HepG2 (cell line): Measurements from ENCODE around the gene OLFM2. TPM values are rescaled to one million over a fixed set of nuclear protein-coding genes. Genes with fewer than 3 reads are reported as not detected.

ENCODE experiments used
- ATM ChIP-seq: fragments of 450-650 bp; IDR thresholded peaks from 2 replicates; pipeline ENCODE4 v1.7.1; 2017; ENCODE audit warnings: mild to moderate bottlenecking, borderline replicate concordance
- GABPB1 ChIP-seq: IDR thresholded peaks from 2 replicates; pipeline ENCODE4 v1.6.1; 2016; ENCODE audit warnings: mild to moderate bottlenecking, missing genetic modification reagents, moderate library complexity, missing compliant biosample characterization
- KLF13 ChIP-seq: sonication (generic); formaldehyde crosslinking; IDR thresholded peaks from 2 replicates; pipeline ENCODE4 v1.4.0; 2020; ENCODE audit warnings: mild to moderate bottlenecking, missing genetic modification reagents
- MATR3 ChIP-seq: sonication (generic); formaldehyde crosslinking; IDR thresholded peaks from 2 replicates; pipeline ENCODE4 v1.4.0; 2020; ENCODE audit warnings: missing genetic modification reagents
- MAX ChIP-seq: IDR thresholded peaks from 2 replicates; pipeline ENCODE4 v1.6.1; 2012; ENCODE audit warnings: inconsistent platforms
- MLXIP ChIP-seq: sonication (generic); formaldehyde crosslinking; IDR thresholded peaks from 2 replicates; pipeline ENCODE4 v1.9.0; 2021; ENCODE audit warnings: missing genetic modification reagents, borderline replicate concordance
- MTF1 ChIP-seq: sonication (generic); formaldehyde crosslinking; IDR thresholded peaks from 2 replicates; pipeline ENCODE4 v1.5.0; 2020; ENCODE audit warnings: missing genetic modification reagents
- NCOA5 ChIP-seq: sonication (generic); formaldehyde crosslinking; IDR thresholded peaks from 2 replicates; pipeline ENCODE4 v1.4.0; 2020; ENCODE audit warnings: missing genetic modification reagents
- NFE2 ChIP-seq: sonication (generic); formaldehyde crosslinking; IDR thresholded peaks from 2 replicates; pipeline ENCODE4 v1.4.0; 2020; ENCODE audit warnings: missing genetic modification reagents
- NFRKB ChIP-seq: fragments of 450-650 bp; IDR thresholded peaks from 2 replicates; pipeline ENCODE4 v1.6.1; 2017
- PRPF4 ChIP-seq: fragments of 200-400 bp; formaldehyde crosslinking; IDR thresholded peaks from 2 replicates; pipeline ENCODE4 v1.6.1; 2016; ENCODE audit warnings: low read length, low read depth; ENCODE audit not compliant: poor library complexity, severe bottlenecking
- RFXANK ChIP-seq: IDR thresholded peaks from 2 replicates; pipeline ENCODE4 v1.6.1; 2016
- SPEN ChIP-seq: sonication (generic); formaldehyde crosslinking; IDR thresholded peaks from 2 replicates; pipeline ENCODE4 v1.5.1; 2020; ENCODE audit warnings: low read depth, mild to moderate bottlenecking, missing genetic modification reagents
- STAT6 ChIP-seq: sonication (generic); formaldehyde crosslinking; IDR thresholded peaks from 2 replicates; pipeline ENCODE4 v1.4.0; 2020; ENCODE audit warnings: missing genetic modification reagents, mild to moderate bottlenecking, borderline replicate concordance
- SUZ12 ChIP-seq: fragments of 150-350 bp; IDR thresholded peaks from 2 replicates; pipeline ENCODE4 v1.6.1; 2014; ENCODE audit warnings: low read depth, low read length
- ZFP36 ChIP-seq: fragments of 150-350 bp; IDR thresholded peaks from 2 replicates; pipeline ENCODE4 v1.6.1; 2018; ENCODE audit warnings: borderline replicate concordance, low read length, low read depth; ENCODE audit not compliant: partially characterized antibody
- ZFP41 ChIP-seq: sonication (generic); formaldehyde crosslinking; IDR thresholded peaks from 2 replicates; pipeline ENCODE4 v1.4.0; 2020; ENCODE audit warnings: mild to moderate bottlenecking, missing genetic modification reagents, borderline replicate concordance
- ZMAT5 ChIP-seq: sonication (generic); formaldehyde crosslinking; IDR thresholded peaks from 2 replicates; pipeline ENCODE4 v1.5.0; 2020; ENCODE audit warnings: mild to moderate bottlenecking, low read depth, missing genetic modification reagents, borderline replicate concordance
- ZNF180 ChIP-seq: sonication (generic); formaldehyde crosslinking; IDR thresholded peaks from 2 replicates; pipeline ENCODE4 v1.4.0; 2020; ENCODE audit warnings: low read depth, missing genetic modification reagents, borderline replicate concordance
- ZNF510 ChIP-seq: sonication (generic); formaldehyde crosslinking; IDR thresholded peaks from 2 replicates; pipeline ENCODE4 v1.4.0; 2020; ENCODE audit warnings: low read depth, mild to moderate bottlenecking, missing genetic modification reagents
- ZNF607 ChIP-seq: sonication (generic); formaldehyde crosslinking; IDR thresholded peaks from 2 replicates; pipeline ENCODE4 v1.5.1; 2020; ENCODE audit warnings: missing genetic modification reagents, mild to moderate bottlenecking, borderline replicate concordance
- ZNF629 ChIP-seq: sonication (generic); formaldehyde crosslinking; conservative IDR thresholded peaks from 2 replicates; pipeline ENCODE4 v1.5.0; 2020; ENCODE audit warnings: missing genetic modification reagents
- ZNF639 ChIP-seq: conservative IDR thresholded peaks from 2 replicates; pipeline ENCODE4 v1.6.1; 2018; ENCODE audit warnings: missing genetic modification reagents
- polyA plus RNA-seq, 8 experiments: library from polyadenylated mRNA; depleted of rRNA in 3 of 8; stranded (reverse) in 7 of 8; unstranded in 1 of 8; fragments of >200 nt; fragmentation: Illumina TruSeq in 4 of 8; extraction: Trizol in 4 of 8; gene quantifications; 2 replicates each; pipeline versions ENCODE4 v1.2.1 to v1.2.3, GENCODE V29; 2011 to 2016; ENCODE audit warnings: low read depth in 4 of 8, missing spikeins in 1 of 8, mixed read lengths in 1 of 8; ENCODE audit not compliant: insufficient read depth in 1 of 8
- total RNA-seq, 5 experiments: library from RNA; depleted of rRNA; stranded (reverse); fragments of >200 nt; fragmentation: Illumina TruSeq; extraction: Trizol; gene quantifications; 2 replicates each; pipeline ENCODE4 v1.2.3, GENCODE V29; 2016; ENCODE audit warnings: low read depth in 1 of 5

Gene OLFM2
- total and polyA plus RNA-seq, 2 of the 13 experiments (the other 11 are each of a cell fraction or from before 2014, with no cell fraction given) = 0.20 to 0.51 TPM

GRCh38 chr19:9818734-9819595, 117.3 kb downstream of the OLFM2 start, which contains the start of gene FBXL12 (continued):
- no peak for TF ChIP-seq ZMAT5 (CRISPR knock-in tag)
- peak; percentile 56; the same call in 1 of the 2 replicates for TF ChIP-seq ZNF510 (CRISPR knock-in tag)
- TF ChIP-seq MTF1 (CRISPR knock-in tag) = no peak
- TF ChIP-seq MLXIP (CRISPR knock-in tag) = no peak
- no peak for TF ChIP-seq NFE2 (CRISPR knock-in tag)
- no peak for TF ChIP-seq MATR3 (CRISPR knock-in tag)
- no peak for TF ChIP-seq ZFP41 (CRISPR knock-in tag)
- no peak for TF ChIP-seq KLF13
- no peak for TF ChIP-seq SUZ12
- TF ChIP-seq ZNF607 = peak; percentile 87
- no peak for TF ChIP-seq ZNF629
- TF ChIP-seq NFRKB = no peak
- peak; percentile 60 for TF ChIP-seq SPEN (CRISPR knock-in tag)
- TF ChIP-seq RFXANK = peak; percentile 78; the same call in 1 of the 2 replicates
- no peak for TF ChIP-seq ZFP36
- no peak for TF ChIP-seq ATM
- TF ChIP-seq NCOA5 (CRISPR knock-in tag) = no peak
- TF ChIP-seq ZNF639 (CRISPR knock-in tag) = 0 out of 2 replicates have a peak, but pooled peaks have one; percentile 26
- peak; percentile 98 for TF ChIP-seq GABPB1
- peak; percentile 59; the same call in 1 of the 2 replicates for TF ChIP-seq MAX
- no peak for TF ChIP-seq PRPF4
- TF ChIP-seq STAT6 (CRISPR knock-in tag) = peak; percentile 62; the same call in 1 of the 2 replicates
- no peak for TF ChIP-seq ZNF180 (CRISPR knock-in tag)
